DMS53 (cell line): ENCODE measurements around the gene ZFYVE1.
"Not testable (repeated sequence)": the region's sequence is repeated elsewhere in the genome, so short reads cannot be mapped to it uniquely, and the experiment has no call there.

Source experiments
- DNase-seq: peaks from one replicate; lab custom pipeline; 2025; lab: John Stamatoyannopoulos, UW

Gene ZFYVE1

DNA sequence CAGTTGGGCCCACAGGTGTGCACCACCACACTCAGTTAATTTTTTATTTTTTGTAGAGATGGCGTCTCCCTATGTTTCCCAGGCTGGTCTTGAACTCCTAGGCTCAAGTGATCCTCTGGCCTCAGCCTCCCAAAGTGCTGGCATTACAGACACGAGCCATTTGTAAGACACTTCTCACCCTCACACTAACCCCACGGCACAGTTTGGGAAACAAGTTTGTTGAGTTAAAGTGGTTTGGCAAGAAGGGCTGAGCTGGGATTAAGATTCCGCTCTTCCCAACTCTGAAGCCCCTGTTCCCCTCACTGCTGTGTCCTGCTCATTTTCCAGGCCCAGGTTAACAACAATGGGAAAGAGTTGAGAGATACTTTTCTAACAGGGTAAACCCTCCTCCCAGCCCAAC lies 65.9 kb downstream of the ZFYVE1 start:
- DNase-seq: not testable (repeated sequence)

DNA sequence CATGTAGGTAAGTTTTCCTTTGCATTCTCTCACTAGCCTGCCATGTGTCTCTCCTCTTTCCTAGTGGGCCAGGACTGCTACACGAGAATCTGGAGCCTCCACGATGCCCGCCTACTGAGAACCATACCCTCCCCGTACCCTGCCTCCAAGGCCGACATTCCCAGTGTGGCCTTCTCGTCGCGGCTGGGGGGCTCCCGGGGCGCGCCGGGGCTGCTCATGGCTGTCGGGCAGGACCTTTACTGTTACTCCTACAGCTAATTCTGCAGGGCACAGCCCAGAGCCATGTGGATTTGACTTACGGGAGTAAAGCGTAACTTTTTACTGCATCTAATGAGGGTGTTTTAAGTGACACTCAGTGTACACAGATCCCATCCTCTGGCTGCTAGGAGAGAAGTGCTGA lies 68.4 kb downstream of the ZFYVE1 start:
- DNase-seq: no peak

- no peak for DNase-seq
Measured at GRCh38 chr14:72957213-72957612, 69.7 kb downstream of the ZFYVE1 start.

GRCh38 chr14:72956741-72957140 lies 70.2 kb downstream of the ZFYVE1 start:
- not testable (repeated sequence) for DNase-seq

DNA sequence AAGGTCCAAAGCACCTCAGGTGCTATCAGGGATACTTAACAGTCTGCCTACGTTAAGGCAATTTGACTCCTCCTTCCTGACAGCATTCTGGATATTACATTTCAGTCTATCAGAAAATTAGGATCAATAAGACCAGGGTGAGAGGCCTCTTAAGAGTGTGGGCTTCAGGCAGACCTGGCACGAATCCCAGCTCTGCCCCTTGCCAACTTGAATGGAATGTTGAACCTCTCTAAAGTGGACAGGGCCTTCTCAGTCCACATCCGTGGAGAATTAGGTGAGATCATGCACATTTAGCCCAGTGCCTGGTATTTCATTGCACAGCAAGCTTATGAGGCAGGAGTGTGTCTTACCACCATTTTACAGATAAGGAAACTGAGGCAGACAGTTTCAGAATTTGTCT lies 74.7 kb downstream of the ZFYVE1 start:
- no peak for DNase-seq

- peak; percentile 65 for DNase-seq
Measured at GRCh38 chr14:72948481-72949138, 78.3 kb downstream of the ZFYVE1 start.

- no peak for DNase-seq
Measured at GRCh38 chr14:72947366-72948160, 79.3 kb downstream of the ZFYVE1 start.

- DNase-seq: no peak
Measured at GRCh38 chr14:72946491-72946890, 80.4 kb downstream of the ZFYVE1 start.

DNA sequence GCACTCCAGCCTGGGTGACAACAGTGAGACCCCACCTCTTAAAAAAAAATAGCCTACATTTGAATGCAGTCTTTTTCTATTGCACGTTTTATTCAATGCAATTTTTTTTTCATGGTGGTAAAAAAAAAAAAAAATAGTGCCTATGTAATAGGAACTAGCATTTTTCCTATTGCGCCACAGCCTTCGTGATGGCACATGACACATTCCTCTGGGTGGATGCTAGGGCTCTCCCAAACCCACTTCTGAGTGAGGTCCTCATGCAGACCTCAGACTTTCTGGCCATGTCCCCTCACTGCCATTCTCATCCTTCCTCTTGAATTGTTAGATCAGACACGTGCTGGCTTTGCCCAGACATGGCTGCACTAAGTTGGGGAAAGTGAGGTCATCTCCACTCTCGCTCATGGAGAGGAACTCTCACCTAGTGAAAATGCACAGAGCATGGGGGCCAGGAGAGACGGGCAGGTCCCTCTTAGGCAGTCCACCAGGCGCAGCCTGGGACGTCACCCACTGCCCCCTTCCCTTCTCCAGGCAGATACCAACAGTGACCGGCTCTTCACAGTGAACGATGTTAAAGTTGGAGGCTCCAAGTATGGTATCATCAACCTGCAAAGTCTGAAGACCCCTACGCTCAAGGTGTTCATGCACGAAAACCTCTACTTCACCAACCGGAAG lies 81.4 kb downstream of the ZFYVE1 start:
- DNase-seq: no peak

DNA sequence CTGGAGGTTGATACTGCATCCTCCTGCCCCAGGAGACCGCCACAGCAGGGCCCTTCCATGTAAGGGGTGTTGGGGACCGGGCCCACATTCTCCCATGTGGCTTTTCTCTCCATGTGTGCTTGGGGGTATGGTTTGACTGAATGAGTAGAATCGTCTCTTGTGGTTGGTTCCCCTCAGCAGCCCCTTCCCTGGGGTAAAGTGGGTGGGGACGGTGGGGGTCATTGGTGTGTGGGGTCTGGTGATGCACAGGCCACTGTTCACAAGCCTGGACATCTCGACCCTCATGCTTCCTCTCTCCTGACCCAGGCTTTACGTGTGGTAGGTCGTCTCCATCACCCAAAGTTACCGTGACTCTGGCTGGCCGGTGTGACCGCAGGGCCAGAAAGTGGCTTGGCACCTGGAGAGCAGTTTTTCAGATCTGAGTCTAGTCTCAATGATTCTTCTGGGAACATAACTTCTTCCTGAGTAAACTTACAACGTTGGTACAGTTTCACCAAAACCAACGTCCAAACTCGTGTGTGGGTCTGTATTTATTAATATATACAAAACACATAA lies 83.0 kb downstream of the ZFYVE1 start:
- no peak for DNase-seq

DNA sequence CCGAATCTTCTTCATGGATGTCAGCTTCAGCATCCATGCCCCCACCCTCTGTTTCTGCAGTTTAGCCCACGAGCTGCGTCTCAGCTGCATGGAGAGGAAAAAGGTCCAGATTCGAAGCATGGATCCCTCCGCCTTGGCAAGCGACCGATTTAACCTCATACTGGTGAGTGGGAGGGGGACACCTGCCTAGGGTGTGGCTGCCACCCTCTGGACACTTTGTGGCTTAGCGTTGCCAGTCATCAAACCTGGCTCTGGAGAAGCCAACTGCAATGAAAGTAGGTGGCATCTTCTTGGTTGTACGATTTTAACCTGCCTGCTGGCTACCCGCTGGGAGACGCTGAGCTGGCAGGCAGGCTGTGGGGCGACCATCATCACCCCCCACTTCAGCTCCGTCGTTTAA lies 84.0 kb downstream of the ZFYVE1 start:
- DNase-seq: no peak

GRCh38 chr14:72941286-72941985 lies 85.5 kb downstream of the ZFYVE1 start:
- DNase-seq: no peak

DNA sequence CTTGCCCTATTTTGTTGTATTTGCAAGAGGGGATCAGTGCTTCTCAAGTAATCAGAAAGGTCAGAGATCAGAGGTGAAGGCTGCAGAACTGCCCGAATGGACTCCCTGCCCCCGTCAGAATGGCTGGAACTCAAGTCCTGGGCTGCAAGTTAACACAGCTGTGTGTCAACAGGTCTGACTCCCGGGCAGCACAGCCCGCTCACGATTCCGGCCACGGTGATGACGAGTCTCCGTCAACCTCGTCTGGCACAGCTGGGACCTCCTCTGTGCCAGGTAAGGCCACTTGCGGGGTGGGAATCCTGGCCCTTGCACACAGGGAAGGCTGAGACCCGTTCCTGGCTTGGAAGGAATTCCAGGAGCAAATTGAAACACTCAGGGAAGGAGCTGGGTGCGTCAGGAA lies 87.3 kb downstream of the ZFYVE1 start:
- DNase-seq: no peak

GRCh38 chr14:72932893-72933292 lies 94.0 kb downstream of the ZFYVE1 start:
- no peak for DNase-seq

DNA sequence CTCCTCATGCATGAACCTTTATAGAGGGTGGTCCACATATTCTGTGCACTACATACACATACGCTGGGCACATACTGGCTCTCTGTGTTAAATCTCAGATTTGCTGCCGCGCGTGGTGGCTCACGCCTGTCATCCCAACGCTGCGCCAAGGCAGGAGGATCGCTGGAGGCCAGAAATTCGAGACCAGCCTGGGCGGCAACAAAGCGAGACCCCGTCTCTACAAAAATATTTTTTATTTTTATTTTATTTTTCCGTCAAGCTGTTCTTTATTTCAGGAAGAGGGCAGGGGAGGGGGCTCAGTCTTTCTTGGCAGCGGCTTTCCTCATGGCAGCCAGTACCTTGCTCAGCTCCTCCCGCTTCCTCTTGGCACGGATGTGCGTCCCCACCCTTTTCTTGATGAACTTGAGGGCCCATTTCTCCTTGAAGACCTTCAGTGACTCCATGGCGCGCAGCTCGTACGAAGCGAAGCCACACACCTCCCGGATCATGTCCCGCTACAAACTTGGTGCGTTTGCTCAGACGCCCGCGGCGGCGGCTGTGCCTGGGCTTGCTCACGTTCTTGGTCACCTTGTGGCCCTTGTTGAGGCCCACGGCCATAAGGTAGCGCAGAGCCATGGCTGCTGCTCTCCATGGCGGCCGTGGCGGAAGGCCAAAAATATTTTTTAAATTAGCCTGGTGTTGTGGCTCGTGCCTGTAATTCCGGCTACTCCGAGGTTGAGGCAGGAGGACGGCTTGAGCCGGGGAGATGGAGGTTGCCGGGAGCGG lies 97.4 kb downstream of the ZFYVE1 start:
- no peak for DNase-seq

- no peak for DNase-seq
Measured at GRCh38 chr14:72928872-72929271, 98.0 kb downstream of the ZFYVE1 start.

GRCh38 chr14:72926292-72927028 lies 100.4 kb downstream of the ZFYVE1 start, which contains the start of gene DCAF4:
Gene DCAF4 (plus strand): TSS chr14:72926464. CDS start chr14:72937979, 11,515 bp downstream.
- DNase-seq: peak; percentile 98

GRCh38 chr14:72925815-72926291 lies 101.1 kb downstream of the ZFYVE1 start:
- no peak for DNase-seq

- no peak for DNase-seq
Measured at GRCh38 chr14:72925171-72925759, 101.6 kb downstream of the ZFYVE1 start.

- peak; percentile 73 for DNase-seq
Measured at GRCh38 chr14:72924337-72924736, 102.6 kb downstream of the ZFYVE1 start.
